ENCODE results near the gene WIZ.
A peak's percentile ranks its signal among the peaks of the same experiment; 100 is the strongest.

The WIZ gene

DNA sequence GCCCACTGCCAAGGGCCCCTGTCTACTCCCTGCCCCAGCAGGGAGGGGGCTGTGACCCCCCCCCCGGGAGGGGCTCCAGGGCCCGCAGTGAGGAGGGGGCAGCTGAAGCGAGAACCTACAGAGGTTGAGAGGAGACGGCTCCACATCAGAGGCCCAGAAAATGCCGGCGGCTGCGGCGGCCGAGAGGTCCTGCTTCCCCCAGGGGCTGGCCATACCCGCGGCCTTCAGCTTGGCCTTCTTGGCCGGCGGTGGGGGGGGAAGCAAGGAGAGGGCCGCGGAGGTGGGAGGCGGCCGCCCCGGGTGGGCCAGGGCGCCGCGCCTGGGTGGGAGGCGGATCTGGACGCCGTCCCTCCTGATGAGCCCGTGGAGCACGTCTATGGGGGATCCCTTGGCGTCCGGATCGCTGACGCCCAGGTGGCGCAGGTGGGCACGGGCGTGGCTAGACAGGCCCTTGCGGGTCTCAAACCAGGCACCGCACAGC lies 21.7 kb downstream of the WIZ start:
- Mint-ChIP-seq H3K4me1 (peaks cover 26% of the 10 kb centered on the region), H3K27ac (no peak overlapping the region), H3K9me3 (no peaks in the 10 kb centered on the region), H3K27me3 (ENCODE audit: low read depth) (no peaks in the 10 kb centered on the region), H3K4me3 (peak overlapping the region in 2 of 3 experiments; percentile 42 to 56), H3K36me3 (ENCODE audit: low read depth) (peaks cover 42% of the 10 kb centered on the region)
- TF ChIP-seq, protein P1, sequence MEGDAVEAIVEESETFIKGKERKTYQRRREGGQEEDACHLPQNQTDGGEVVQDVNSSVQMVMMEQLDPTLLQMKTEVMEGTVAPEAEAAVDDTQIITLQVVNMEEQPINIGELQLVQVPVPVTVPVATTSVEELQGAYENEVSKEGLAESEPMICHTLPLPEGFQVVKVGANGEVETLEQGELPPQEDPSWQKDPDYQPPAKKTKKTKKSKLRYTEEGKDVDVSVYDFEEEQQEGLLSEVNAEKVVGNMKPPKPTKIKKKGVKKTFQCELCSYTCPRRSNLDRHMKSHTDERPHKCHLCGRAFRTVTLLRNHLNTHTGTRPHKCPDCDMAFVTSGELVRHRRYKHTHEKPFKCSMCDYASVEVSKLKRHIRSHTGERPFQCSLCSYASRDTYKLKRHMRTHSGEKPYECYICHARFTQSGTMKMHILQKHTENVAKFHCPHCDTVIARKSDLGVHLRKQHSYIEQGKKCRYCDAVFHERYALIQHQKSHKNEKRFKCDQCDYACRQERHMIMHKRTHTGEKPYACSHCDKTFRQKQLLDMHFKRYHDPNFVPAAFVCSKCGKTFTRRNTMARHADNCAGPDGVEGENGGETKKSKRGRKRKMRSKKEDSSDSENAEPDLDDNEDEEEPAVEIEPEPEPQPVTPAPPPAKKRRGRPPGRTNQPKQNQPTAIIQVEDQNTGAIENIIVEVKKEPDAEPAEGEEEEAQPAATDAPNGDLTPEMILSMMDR (IDR thresholded peaks at IDR 0.05; ENCODE audit: unreplicated experiment in 3 of 3): no peak

DNA sequence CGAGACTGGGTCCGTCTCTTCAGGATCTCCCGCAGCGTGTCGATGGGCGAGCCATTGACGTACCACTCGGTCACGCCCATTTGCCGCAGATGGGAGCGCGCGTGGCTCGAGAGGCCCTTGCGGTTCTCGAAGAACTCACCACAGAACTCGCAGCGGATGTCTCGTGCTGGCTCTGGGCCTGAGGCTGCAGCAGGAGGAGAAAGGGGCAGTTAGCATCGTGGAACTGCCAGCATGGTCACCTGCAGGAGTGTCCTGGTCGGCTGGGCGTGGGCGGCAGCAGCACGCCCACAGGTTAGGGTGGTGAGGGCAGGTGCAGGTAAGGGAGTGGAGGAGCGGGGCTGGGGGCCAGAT lies 22.4 kb downstream of the WIZ start:
- Mint-ChIP-seq H3K27ac (no peak overlapping the region), H3K4me3 (peak overlapping the region in 1 of 3 experiments; percentile 23), H3K9me3 (no peaks in the 10 kb centered on the region), H3K4me1 (peaks cover 28% of the 10 kb centered on the region), H3K27me3 (ENCODE audit: low read depth) (no peaks in the 10 kb centered on the region), H3K36me3 (ENCODE audit: low read depth) (peaks cover 49% of the 10 kb centered on the region)
- TF ChIP-seq, protein P1 (IDR thresholded peaks at IDR 0.05; ENCODE audit: unreplicated experiment in 3 of 3): no peak

DNA sequence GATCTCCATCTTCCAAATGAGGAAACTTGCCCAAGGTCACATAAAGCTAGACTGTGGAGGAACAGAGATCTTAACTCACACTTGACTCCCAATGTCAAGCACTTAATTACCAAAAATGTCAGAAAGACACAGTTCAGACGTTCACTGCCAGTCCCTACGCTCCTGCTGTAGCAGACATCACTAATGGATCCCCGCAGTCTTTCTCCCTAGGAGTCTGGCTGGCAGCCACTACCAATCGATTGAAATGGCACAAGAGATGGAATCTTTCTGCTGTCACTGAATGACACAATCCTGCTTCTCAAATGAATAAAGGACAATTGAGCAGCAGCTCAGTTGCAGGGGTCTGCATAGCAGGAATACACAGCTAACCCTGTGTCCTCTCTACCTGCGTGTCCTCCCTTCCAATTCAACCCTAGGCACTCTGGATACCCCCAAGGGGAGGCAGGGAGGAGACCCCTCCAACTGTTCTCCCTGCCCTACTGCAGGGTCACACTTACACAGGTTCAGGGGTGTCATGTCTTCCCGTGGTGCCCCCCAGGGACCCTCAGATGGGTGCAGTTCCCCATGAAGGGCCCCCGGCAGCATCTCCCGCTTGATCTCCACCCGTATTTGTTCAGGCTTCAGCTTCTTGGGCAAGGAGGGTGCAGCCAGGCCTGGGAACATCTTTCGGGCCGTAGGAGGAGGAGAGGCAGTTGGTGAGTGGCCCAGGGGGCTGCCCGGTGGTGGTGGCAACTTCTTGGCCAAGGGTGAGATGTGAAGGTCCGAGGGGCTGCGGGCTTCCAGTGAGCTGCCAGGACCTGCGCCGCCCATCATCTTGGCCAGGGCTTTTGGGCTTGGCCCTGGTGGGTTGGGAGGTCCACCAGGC lies 23.0 kb downstream of the WIZ start:
- TF ChIP-seq, protein P1 (IDR thresholded peaks at IDR 0.05; ENCODE audit: unreplicated experiment in 3 of 3): no peak
- peaks cover 34% of the 10 kb centered on the region for H3K4me1 Mint-ChIP-seq
- H3K36me3 Mint-ChIP-seq (ENCODE audit: low read depth): peaks cover 54% of the 10 kb centered on the region
- no peaks in the 10 kb centered on the region for H3K9me3 Mint-ChIP-seq
- H3K4me3 Mint-ChIP-seq: peak overlapping the region in 1 of 3 experiments; percentile 43
- H3K27me3 Mint-ChIP-seq (ENCODE audit: low read depth): no peaks in the 10 kb centered on the region
- no peak overlapping the region for H3K27ac Mint-ChIP-seq

DNA sequence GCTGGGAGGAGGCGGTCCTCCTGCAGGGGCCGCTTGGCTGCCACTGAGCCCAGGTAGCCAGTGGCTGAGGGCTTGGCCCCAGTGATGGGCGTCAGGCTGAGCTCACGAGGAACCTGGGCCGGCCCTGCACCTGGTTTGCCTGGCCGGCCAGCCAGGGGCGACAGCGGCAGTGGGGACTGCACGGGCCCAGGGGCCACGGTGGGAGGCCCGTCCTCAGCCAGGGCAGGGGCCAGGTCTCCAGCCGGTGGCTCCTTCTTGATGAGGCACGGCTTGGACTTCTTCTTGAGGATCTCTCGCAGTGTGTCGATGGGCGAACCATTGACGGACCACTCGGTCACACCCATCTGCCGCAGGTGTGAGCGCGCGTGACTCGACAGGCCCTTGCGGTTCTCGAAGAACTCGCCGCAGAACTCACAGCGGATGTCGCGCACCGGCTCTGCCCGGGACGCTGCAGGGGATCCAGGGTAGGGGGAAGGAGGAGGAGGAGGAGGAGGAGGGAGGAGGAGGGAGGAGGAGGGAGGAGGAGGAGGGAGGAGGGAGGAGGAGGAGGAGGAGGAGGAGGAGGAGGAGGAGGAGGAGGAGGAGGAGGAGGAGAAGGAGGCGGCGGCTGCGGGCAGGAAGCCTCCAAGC lies 24.3 kb downstream of the WIZ start:
- Mint-ChIP-seq H3K36me3 (ENCODE audit: low read depth) (peaks cover 52% of the 10 kb centered on the region), H3K27ac (no peak overlapping the region), H3K27me3 (ENCODE audit: low read depth) (no peaks in the 10 kb centered on the region), H3K9me3 (no peaks in the 10 kb centered on the region), H3K4me1 (peaks cover 28% of the 10 kb centered on the region), H3K4me3 (no peak overlapping the region)
- TF ChIP-seq, protein P1 (IDR thresholded peaks at IDR 0.05; ENCODE audit: unreplicated experiment in 3 of 3): no peak

DNA sequence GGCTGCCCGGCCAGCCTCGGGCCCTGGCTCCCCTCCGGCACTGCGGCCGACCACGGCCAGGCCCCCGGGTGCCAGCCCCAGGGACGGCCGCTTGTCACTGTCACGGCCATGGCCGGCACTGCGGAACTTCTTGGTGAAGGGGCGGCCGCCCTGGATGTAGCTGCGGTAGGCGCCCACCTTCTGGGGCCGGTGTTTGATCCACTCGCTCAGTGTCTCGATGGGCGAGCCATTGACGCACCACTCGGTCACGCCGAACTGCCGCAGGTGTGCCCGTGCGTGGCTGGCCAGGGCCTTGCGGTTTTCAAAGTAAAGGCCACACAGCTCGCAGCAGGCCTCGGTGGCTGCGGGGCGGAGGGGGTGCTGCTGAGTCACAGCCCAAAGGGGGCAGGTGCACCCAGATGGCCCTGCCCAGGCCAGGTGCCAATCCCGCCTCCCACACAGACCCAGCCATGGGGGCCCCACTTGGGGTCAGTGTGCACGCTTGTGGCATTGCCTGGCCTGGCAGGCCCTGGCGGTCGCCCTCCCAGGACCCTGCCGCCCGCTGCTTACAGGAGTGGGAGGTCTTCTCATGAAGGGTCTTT lies 25.0 kb downstream of the WIZ start:
- TF ChIP-seq, protein P1 (IDR thresholded peaks at IDR 0.05; ENCODE audit: unreplicated experiment in 3 of 3): no peak
- no peaks in the 10 kb centered on the region for H3K27me3 Mint-ChIP-seq (ENCODE audit: low read depth)
- H3K27ac Mint-ChIP-seq: no peak overlapping the region
- no peak overlapping the region for H3K4me3 Mint-ChIP-seq
- H3K36me3 Mint-ChIP-seq (ENCODE audit: low read depth): peaks cover 50% of the 10 kb centered on the region
- no peaks in the 10 kb centered on the region for H3K9me3 Mint-ChIP-seq
- peaks cover 30% of the 10 kb centered on the region for H3K4me1 Mint-ChIP-seq
